Natural killer cell (primary cell): ENCODE data around the gene VAV1. TPM values are rescaled to one million over a fixed set of nuclear protein-coding genes. Genes with fewer than 3 reads are reported as not detected.

Experiments
- ATAC-seq, 3 donors: fragments of 150-1000 bp in 2 of 3; fragments of 200-7000 bp in 1 of 3; cut with Tn5 transposase; 1 replicate in 1 of 3; 2 replicates in 2 of 3; pipeline ENCODE4 v1.10.0; 2021; ENCODE audit warnings: mild to moderate bottlenecking in 2 of 3, moderate library complexity in 2 of 3
- DNase-seq, 2 donors: peaks; one replicate each; pipeline versions ENCODE4 v3.0.0 to v3.0.0-alpha.2; 2013 to 2021; ENCODE audit warnings: mixed read lengths in 1 of 2
- H3K27ac ChIP-seq: one replicate; pipeline ENCODE4 v1.5.1; 2013; ENCODE audit warnings: mild to moderate bottlenecking, low read length
- H3K27me3 ChIP-seq: one replicate; pipeline ENCODE4 v1.6.1; 2013; ENCODE audit warnings: low read length; ENCODE audit not compliant: control insufficient read depth, insufficient read depth
- H3K36me3 ChIP-seq: one replicate; pipeline ENCODE4 v1.6.1; 2013; ENCODE audit warnings: low read length; ENCODE audit not compliant: control insufficient read depth, insufficient read depth
- H3K4me1 ChIP-seq: one replicate; pipeline ENCODE4 v1.6.1; 2013; ENCODE audit warnings: low read length; ENCODE audit not compliant: control insufficient read depth, insufficient read depth
- H3K4me3 ChIP-seq: one replicate; pipeline ENCODE4 v1.5.1; 2013; ENCODE audit warnings: low read length
- H3K9me3 ChIP-seq: one replicate; pipeline ENCODE4 v1.6.1; 2013; ENCODE audit warnings: low read length; ENCODE audit not compliant: control insufficient read depth, insufficient read depth
- H3K27ac Mint-ChIP-seq, 2 donors: one replicate each; pipeline ENCODE4 v1.8.0; 2022; ENCODE audit warnings: mild to moderate bottlenecking in 2 of 2, mixed read lengths in 2 of 2, moderate library complexity in 1 of 2
- H3K27me3 Mint-ChIP-seq, 2 donors: one replicate each; pipeline ENCODE4 v1.8.0; 2022; ENCODE audit warnings: low read depth in 2 of 2, mixed read lengths in 2 of 2
- H3K36me3 Mint-ChIP-seq: one replicate; pipeline ENCODE4 v1.8.0; 2022; ENCODE audit warnings: mixed read lengths
- H3K4me1 Mint-ChIP-seq, 2 donors: one replicate each; pipeline ENCODE4 v1.8.0; 2022; ENCODE audit warnings: mixed read lengths in 2 of 2
- H3K4me3 Mint-ChIP-seq: one replicate; pipeline ENCODE4 v1.8.0; 2022; ENCODE audit warnings: mild to moderate bottlenecking, moderate library complexity, mixed read lengths
- H3K9me3 Mint-ChIP-seq, 2 donors: one replicate each; pipeline ENCODE4 v1.8.0; 2022; ENCODE audit warnings: mixed read lengths in 2 of 2
- CTCF ChIP-seq: fragments of 200-600 bp; IDR thresholded peaks from one replicate; pipeline ENCODE4 v1.8.0; 2022; ENCODE audit warnings: antibody characterized with exemption
- WGBS: methylation state at CpG from one replicate; pipeline ENCODE4 v1.1.7; 2013; ENCODE audit warnings: missing lambda C conversion rate; ENCODE audit not compliant: insufficient coverage; 5-methylcytosine and 5-hydroxymethylcytosine counted together
- intact Hi-C: fragments of 100-400 bp; cut with micrococcal nuclease; formaldehyde crosslinking; loops from one replicate; pipeline ENCODE4 v1.14.2; 2022
- total RNA-seq, 4 donors: library from RNA; stranded (reverse); fragments of 120-200 nt in 1 of 4; gene quantifications; one replicate each; pipeline versions ENCODE4 v1.2.3 to v1.2.4, GENCODE V29; 2013 to 2022

VAV1 gene
- total RNA-seq, 3 donors from 2014 or later (not counting 1 experiment from before 2014, with no cell fraction given) = 141 to 167 (median 164) TPM

- Histone ChIP-seq H3K36me3 (peaks cover 26% of the 10 kb centered on the region), H3K9me3 (no peaks in the 10 kb centered on the region), H3K27ac (no peak overlapping the region), H3K4me3 (no peak overlapping the region), H3K4me1 (peaks cover 13% of the 10 kb centered on the region), H3K27me3 (no peaks in the 10 kb centered on the region)
- ATAC-seq = no peak
- intact Hi-C loops = no loop called here
- H3K4me1 Mint-ChIP-seq = peaks cover 6 to 23% of the 10 kb centered on the region in 2 donors
- DNase-seq = no peak
- H3K36me3 Mint-ChIP-seq = no peaks in the 10 kb centered on the region
- no peaks in the 10 kb centered on the region for H3K9me3 Mint-ChIP-seq
- H3K27me3 Mint-ChIP-seq = no peaks in the 10 kb centered on the region
- no peak overlapping the region for H3K4me3 Mint-ChIP-seq
- no peak for TF ChIP-seq CTCF
- WGBS = 96% methylated on average over 22 of the region's 22 CpGs
- H3K27ac Mint-ChIP-seq = peak overlapping the region in 1 of 2 donors; percentile 78
These were observed 18.4 kb upstream of the VAV1 start for GRCh38 chr19:6754136-6754535.

GRCh38 chr19:6754653-6755463 lies 17.6 kb upstream of the VAV1 start:
- intact Hi-C loops = no loop called here
- no peaks in the 10 kb centered on the region for H3K27me3 ChIP-seq
- peaks cover 30% of the 10 kb centered on the region for H3K36me3 ChIP-seq
- H3K4me1 Mint-ChIP-seq = peaks cover 6 to 23% of the 10 kb centered on the region in 2 donors
- DNase-seq (no peak), ATAC-seq (no peak)
- no peaks in the 10 kb centered on the region for H3K27me3 Mint-ChIP-seq
- peaks cover 13% of the 10 kb centered on the region for H3K4me1 ChIP-seq
- H3K9me3 Mint-ChIP-seq = no peaks in the 10 kb centered on the region
- WGBS = 96% methylated on average over 22 of the region's 23 CpGs
- no peak overlapping the region for H3K27ac Mint-ChIP-seq
- no peak overlapping the region for H3K4me3 Mint-ChIP-seq
- no peak for TF ChIP-seq CTCF
- H3K9me3 ChIP-seq = no peaks in the 10 kb centered on the region
- no peak overlapping the region for H3K4me3 ChIP-seq
- H3K36me3 Mint-ChIP-seq = no peaks in the 10 kb centered on the region
- no peak overlapping the region for H3K27ac ChIP-seq

GRCh38 chr19:6760606-6761005 lies 11.9 kb upstream of the VAV1 start:
- H3K36me3 ChIP-seq = peaks cover 15% of the 10 kb centered on the region
- H3K27me3 Mint-ChIP-seq = no peaks in the 10 kb centered on the region
- H3K27ac Mint-ChIP-seq = no peak overlapping the region
- H3K4me1 Mint-ChIP-seq = peaks cover 0 to 4% of the 10 kb centered on the region in 2 donors
- H3K9me3 Mint-ChIP-seq = no peaks in the 10 kb centered on the region
- H3K27me3 ChIP-seq = no peaks in the 10 kb centered on the region
- no peaks in the 10 kb centered on the region for H3K36me3 Mint-ChIP-seq
- intact Hi-C loops = no loop called here
- WGBS = 95% methylated on average over 17 of the region's 17 CpGs
- no peaks in the 10 kb centered on the region for H3K9me3 ChIP-seq
- DNase-seq = no peak
- no peak for ATAC-seq
- peaks cover under 1% of the 10 kb centered on the region for H3K4me1 ChIP-seq
- H3K27ac ChIP-seq = no peak overlapping the region
- no peak overlapping the region for H3K4me3 Mint-ChIP-seq
- TF ChIP-seq CTCF = no peak
- H3K4me3 ChIP-seq = no peak overlapping the region
